H1 (cell line): Measurements from ENCODE around the gene RAPGEF6. TPM values are rescaled to one million over a fixed set of nuclear protein-coding genes. Genes with fewer than 3 reads are reported as not detected.

Experiments used
- CTCF ChIA-PET: fragments of 300-600 bp; sonication (Branson Sonifier 250); formaldehyde crosslinking; loops from one replicate; lab custom pipeline; 2021; ENCODE audit not compliant: partially characterized antibody; lab: Charles Lee
- POLR2A ChIA-PET: fragments of 300-600 bp; sonication (Branson Sonifier 250); formaldehyde crosslinking; loops from one replicate; lab custom pipeline; 2021; ENCODE audit warnings: inconsistent platforms; ENCODE audit not compliant: partially characterized antibody; lab: Charles Lee
- DNase-seq, 2 experiments: peaks; one replicate each; pipeline versions ENCODE4 v3.0.0 to v3.0.0-alpha.2; 2010 to 2022; ENCODE audit warnings: low spot score in 2 of 2, low read depth in 1 of 2, mixed read lengths in 1 of 2
- FAIRE-seq: peaks from 2 replicates; lab custom pipeline; 2011; peaks lifted over from hg19 to GRCh38; lab: Jason Lieb, UNC
- H2AFZ ChIP-seq: 2 replicates; pipeline ENCODE4 v1.8.1; 2012; ENCODE audit warnings: low read length, inconsistent platforms
- H2AK5ac ChIP-seq: 2 replicates; pipeline ENCODE4 v1.6.1; 2013; ENCODE audit warnings: low read depth, low read length
- H2BK120ac ChIP-seq: replicated peaks from 2 replicates; pipeline ENCODE3; 2013; ENCODE audit warnings: low read depth, low read length, inconsistent platforms
- H2BK12ac ChIP-seq: 2 replicates; pipeline ENCODE4 v1.6.1; 2013; ENCODE audit warnings: low read depth, low read length
- H2BK15ac ChIP-seq: 2 replicates; pipeline ENCODE4 v1.6.1; 2013; ENCODE audit warnings: low read length
- H2BK20ac ChIP-seq: 2 replicates; pipeline ENCODE4 v1.6.1; 2013; ENCODE audit warnings: low read length
- H2BK5ac ChIP-seq: 2 replicates; pipeline ENCODE4 v1.6.1; 2013; ENCODE audit warnings: low read depth, low read length
- H3K14ac ChIP-seq: 2 replicates; pipeline ENCODE4 v1.6.1; 2013; ENCODE audit warnings: inconsistent platforms; ENCODE audit not compliant: insufficient read length
- H3K18ac ChIP-seq: 2 replicates; pipeline ENCODE4 v1.6.1; 2013; ENCODE audit warnings: low read length; ENCODE audit errors: extremely low read depth
- H3K23ac ChIP-seq: 2 replicates; pipeline ENCODE4 v1.6.1; 2013; ENCODE audit warnings: inconsistent platforms; ENCODE audit not compliant: insufficient read length
- H3K23me2 ChIP-seq: 2 replicates; pipeline ENCODE4 v1.6.1; 2013; ENCODE audit warnings: low read depth, low read length
- H3K27ac ChIP-seq: 2 replicates; pipeline ENCODE4 v1.6.1; 2011; ENCODE audit warnings: low read depth, low read length, inconsistent platforms
- H3K27me3 ChIP-seq, 4 experiments: replicated peaks in 1 of 4; 1 replicate in 1 of 4; 2 replicates in 3 of 4; pipeline versions ENCODE4 v1.6.1 to v1.8.1; 2011 to 2013; ENCODE audit warnings: low read length in 3 of 4, mild to moderate bottlenecking in 3 of 4, inconsistent platforms in 2 of 4, mixed read lengths in 2 of 4, moderate library complexity in 1 of 4; ENCODE audit not compliant: control insufficient read depth in 3 of 4, insufficient read depth in 3 of 4; ENCODE audit errors: extremely low read depth in 1 of 4
- H3K36me3 ChIP-seq, 4 experiments: 2 replicates each; pipeline versions ENCODE4 v1.6.1 to v1.8.1; 2011 to 2013; ENCODE audit warnings: mild to moderate bottlenecking in 4 of 4, low read length in 3 of 4, moderate library complexity in 2 of 4, control low read depth in 1 of 4, inconsistent platforms in 1 of 4; ENCODE audit not compliant: insufficient read depth in 4 of 4, control insufficient read depth in 2 of 4
- H3K4ac ChIP-seq: replicated peaks from 2 replicates; pipeline ENCODE3; 2013; ENCODE audit warnings: low read length, low read depth, mixed read lengths, inconsistent platforms; ENCODE audit not compliant: insufficient read length
- H3K4me1 ChIP-seq, 4 experiments: replicated peaks in 1 of 4; 1 replicate in 1 of 4; 2 replicates in 3 of 4; pipeline versions ENCODE4 v1.6.1 to v1.8.1; 2011 to 2013; ENCODE audit warnings: low read length in 3 of 4, inconsistent platforms in 2 of 4, mixed read lengths in 1 of 4; ENCODE audit not compliant: insufficient read depth in 4 of 4, control insufficient read depth in 3 of 4
- H3K4me2 ChIP-seq, 2 experiments: 2 replicates each; pipeline versions ENCODE4 v1.6.1 to v1.8.1; 2011 to 2013; ENCODE audit warnings: low read depth in 2 of 2, low read length in 2 of 2, control low read depth in 1 of 2, inconsistent platforms in 1 of 2, mild to moderate bottlenecking in 1 of 2; ENCODE audit not compliant: insufficient read depth in 1 of 2
- H3K4me3 ChIP-seq, 4 experiments: fragments of 200-600, 300-600 bp in 1 of 4; sonication (generic), shearing (Covaris generic), sonication (Bioruptor Twin) in 1 of 4; 2 replicates each; pipeline versions ENCODE4 v1.5.1 to v1.8.1; 2011 to 2016; ENCODE audit warnings: low read length in 4 of 4, low read depth in 3 of 4, control low read depth in 2 of 4, inconsistent platforms in 2 of 4, mild to moderate bottlenecking in 2 of 4, mixed read lengths in 1 of 4, moderate library complexity in 1 of 4; ENCODE audit not compliant: insufficient read depth in 2 of 4; ENCODE audit errors: extremely low read depth in 1 of 4
- H3K56ac ChIP-seq: replicated peaks from 2 replicates; pipeline ENCODE3; 2013; ENCODE audit warnings: low read depth, mild to moderate bottlenecking, mixed read lengths, low read length, inconsistent platforms; ENCODE audit not compliant: insufficient read length
- H3K79me1 ChIP-seq: 2 replicates; pipeline ENCODE4 v1.6.1; 2013; ENCODE audit warnings: low read depth, low read length, control low read depth
- H3K79me2 ChIP-seq, 2 experiments: 2 replicates each; pipeline versions ENCODE4 v1.6.1 to v1.8.1; 2012 to 2013; ENCODE audit warnings: low read length in 2 of 2, mild to moderate bottlenecking in 2 of 2, inconsistent platforms in 1 of 2; ENCODE audit not compliant: insufficient read depth in 2 of 2, control insufficient read depth in 1 of 2
- H3K9ac ChIP-seq, 4 experiments: replicated peaks in 1 of 4; 1 replicate in 1 of 4; 2 replicates in 3 of 4; pipeline versions ENCODE4 v1.6.1 to v1.8.1; 2011 to 2013; ENCODE audit warnings: low read depth in 3 of 4, low read length in 3 of 4, control low read depth in 2 of 4, mild to moderate bottlenecking in 2 of 4, moderate library complexity in 2 of 4, inconsistent platforms in 1 of 4; ENCODE audit errors: extremely low read depth in 1 of 4
- H3K9me3 ChIP-seq, 2 experiments: 2 replicates each; pipeline versions ENCODE4 v1.6.1 to v1.8.1; 2012 to 2013; ENCODE audit warnings: mild to moderate bottlenecking in 2 of 2, moderate library complexity in 2 of 2, control low read depth in 1 of 2, inconsistent platforms in 1 of 2, low read depth in 1 of 2, low read length in 1 of 2, mixed read lengths in 1 of 2; ENCODE audit not compliant: insufficient read depth in 2 of 2
- H4K20me1 ChIP-seq, 2 experiments: replicated peaks in 1 of 2; 2 replicates each; pipeline versions ENCODE3 to v1.8.1; 2011 to 2013; ENCODE audit warnings: inconsistent platforms in 2 of 2, low read length in 2 of 2, mild to moderate bottlenecking in 1 of 2; ENCODE audit not compliant: insufficient read depth in 2 of 2, control insufficient read depth in 1 of 2
- H4K5ac ChIP-seq: 2 replicates; pipeline ENCODE4 v1.6.1; 2013; ENCODE audit warnings: low read length, low read depth, mixed read lengths, inconsistent platforms; ENCODE audit not compliant: insufficient read length
- H4K8ac ChIP-seq: 2 replicates; pipeline ENCODE4 v1.8.0; 2013; ENCODE audit warnings: mild to moderate bottlenecking, moderate library complexity, low read length, inconsistent platforms; ENCODE audit not compliant: insufficient read depth; ENCODE audit errors: extremely low read depth
- H4K91ac ChIP-seq: replicated peaks from 2 replicates; pipeline ENCODE3; 2013; ENCODE audit warnings: low read length, mixed read lengths, inconsistent platforms; ENCODE audit not compliant: insufficient read length
- BRCA1 ChIP-seq: IDR thresholded peaks from 2 replicates; pipeline ENCODE4 v1.6.1; 2012; ENCODE audit warnings: low read depth, low read length, improper control_type of control experiment
- CEBPB ChIP-seq: IDR thresholded peaks from 2 replicates; pipeline ENCODE4 v1.6.1; 2012; ENCODE audit warnings: low read depth, low read length
- CREB1 ChIP-seq: IDR thresholded peaks from 2 replicates; pipeline ENCODE4 v1.6.1; 2012; ENCODE audit warnings: inconsistent platforms
- EP300 ChIP-seq, 2 experiments: IDR thresholded peaks; 1 replicate in 1 of 2; 2 replicates in 1 of 2; pipeline ENCODE4 v1.6.1; 2011 to 2012; ENCODE audit warnings: low read depth in 2 of 2, low read length in 2 of 2, mild to moderate bottlenecking in 2 of 2, borderline replicate concordance in 1 of 2, inconsistent platforms in 1 of 2, moderate library complexity in 1 of 2
- GABPA ChIP-seq: IDR thresholded peaks from 2 replicates; pipeline ENCODE4 v1.6.1; 2011; ENCODE audit warnings: mild to moderate bottlenecking, low read length, moderate library complexity, borderline replicate concordance; ENCODE audit not compliant: insufficient read depth
- POU5F1 ChIP-seq: IDR thresholded peaks from 2 replicates; pipeline ENCODE4 v1.6.1; 2011; ENCODE audit warnings: low read depth, mild to moderate bottlenecking, low read length, moderate library complexity
- RAD21 ChIP-seq, 2 experiments: IDR thresholded peaks in 1 of 2; conservative IDR thresholded peaks in 1 of 2; 2 replicates each; pipeline ENCODE4 v1.6.1; 2011; ENCODE audit warnings: low read depth in 2 of 2, low read length in 2 of 2, improper control_type of control experiment in 1 of 2, inconsistent platforms in 1 of 2, mild to moderate bottlenecking in 1 of 2, moderate library complexity in 1 of 2
- RXRA ChIP-seq: IDR thresholded peaks from 2 replicates; pipeline ENCODE4 v1.6.1; 2011; ENCODE audit warnings: low read depth, mild to moderate bottlenecking, low read length, moderate library complexity; ENCODE audit not compliant: insufficient read depth
- SAP30 ChIP-seq: fragments of 300-600 bp; sonication (generic); IDR thresholded peaks from 2 replicates; pipeline ENCODE4 v1.7.1; 2012; ENCODE audit warnings: low read length, moderate library complexity, mild to moderate bottlenecking, inconsistent platforms; ENCODE audit not compliant: insufficient read depth, insufficient replicate concordance
- SIN3A ChIP-seq, 2 experiments: IDR thresholded peaks in 1 of 2; conservative IDR thresholded peaks in 1 of 2; 2 replicates each; pipeline ENCODE4 v1.6.1; 2011 to 2012; ENCODE audit warnings: low read length in 2 of 2, improper control_type of control experiment in 1 of 2, low read depth in 1 of 2, mild to moderate bottlenecking in 1 of 2
- SP4 ChIP-seq: IDR thresholded peaks from 2 replicates; pipeline ENCODE4 v1.6.1; 2012; ENCODE audit warnings: low read length, inconsistent platforms
- SUZ12 ChIP-seq: fragments of 200-600 bp; sonication (generic); IDR thresholded peaks from 2 replicates; pipeline ENCODE4 v1.6.1; 2012; ENCODE audit warnings: mild to moderate bottlenecking, inconsistent platforms, low read length, moderate library complexity, mixed read lengths
- TAF1 ChIP-seq: IDR thresholded peaks from 2 replicates; pipeline ENCODE4 v1.6.1; 2011; ENCODE audit warnings: mild to moderate bottlenecking, low read depth, low read length
- YY1 ChIP-seq: IDR thresholded peaks from 2 replicates; pipeline ENCODE4 v1.6.1; 2011; ENCODE audit warnings: low read depth, mild to moderate bottlenecking, low read length
- polyA plus RNA-seq, 7 experiments: library from polyadenylated mRNA; depleted of rRNA in 3 of 7; stranded (reverse) in 5 of 7; unstranded in 2 of 7; fragments of >200 nt in 5 of 7; fragments of 200-250 nt in 2 of 7; gene quantifications; 1 replicate in 5 of 7; 2 replicates in 1 of 7; 4 replicates in 1 of 7; pipeline versions ENCODE4 v1.2.1 to v1.2.3, GENCODE V29; 2011 to 2013; ENCODE audit warnings: missing spikeins in 2 of 7, mixed read lengths in 2 of 7
- total RNA-seq: library from RNA; stranded (reverse); fragmentation: NEBNext Ultra II Directional; extraction: Animal tissue kit (Norgen Biotek cat#: 25700); gene quantifications from 2 replicates; pipeline ENCODE4 v1.2.1, GENCODE V29; 2021
- TF ChIP-seq, protein P1 (sequence below): IDR thresholded peaks from 2 replicates; pipeline ENCODE4 v1.6.1; 2011; ENCODE audit warnings: low read depth, mild to moderate bottlenecking, low read length; ENCODE audit not compliant: insufficient read depth

RAPGEF6 gene
- total and polyA plus RNA-seq, 2 of the 8 experiments (the other 6 are each of a cell fraction or from before 2014, with no cell fraction given): 4.8 to 20.0 TPM

DNA sequence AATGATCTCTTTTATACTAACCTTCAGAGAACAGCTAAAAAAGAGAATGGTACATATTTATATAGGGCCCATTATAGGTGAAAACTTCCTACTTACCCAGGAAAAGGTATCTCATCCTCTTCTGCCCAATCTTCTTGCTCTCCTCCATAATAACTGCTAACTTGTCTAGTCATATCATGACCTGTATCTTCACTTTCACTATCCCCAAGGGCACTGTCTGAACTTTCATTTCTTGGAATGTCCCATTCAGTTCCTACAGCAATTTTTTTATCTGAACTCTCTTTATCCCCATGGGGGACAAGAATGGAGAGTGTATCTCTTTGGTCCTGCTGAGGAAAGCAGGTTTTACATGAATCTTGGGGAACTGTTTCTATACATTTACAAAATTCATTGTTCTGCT lies 36.4 kb upstream of the RAPGEF6 start:
- Histone ChIP-seq H3K9ac (no peak overlapping the region), H2AFZ (no peak overlapping the region), H4K91ac (no peak overlapping the region), H3K23me2 (no peaks in the 10 kb centered on the region), H3K79me1 (no peaks in the 10 kb centered on the region), H3K56ac (no peak overlapping the region), H3K9me3 (no peaks in the 10 kb centered on the region), H3K4me1 (no peaks in the 10 kb centered on the region), H3K14ac (no peak overlapping the region), H3K36me3 (peaks cover 0 to 4% (median under 1%) of the 10 kb centered on the region in 4 experiments; a peak in 5 of 8 replicates), H2BK5ac (no peak overlapping the region), H3K27me3 (no peaks in the 10 kb centered on the region), H2BK15ac (no peak overlapping the region), H3K79me2 (no peaks in the 10 kb centered on the region), H3K4me3 (no peak overlapping the region), H3K23ac (no peak overlapping the region), H4K20me1 (no peaks in the 10 kb centered on the region), H3K4ac (no peak overlapping the region), H3K18ac (no peak overlapping the region), H4K5ac (no peak overlapping the region), H3K27ac (no peak overlapping the region), H3K4me2 (no peak overlapping the region), H2BK120ac (no peak overlapping the region), H2BK20ac (no peak overlapping the region), H2AK5ac (no peak overlapping the region), H4K8ac (no peak overlapping the region), H2BK12ac (no peak overlapping the region)
- CTCF ChIA-PET: interaction anchor here (1.7 kb wide), 2 partner anchors 9 to 82 kb away, joined by 4 to 5 read pairs; no protein-coding TSS in a partner anchor
- POLR2A ChIA-PET: interaction anchor here (1.1 kb wide), 1 partner anchor 9 kb away, joined by 3 read pairs; no protein-coding TSS in a partner anchor
- no peak for FAIRE-seq
- no peak for DNase-seq
- TF ChIP-seq BRCA1 (no peak), TAF1 (no peak), SIN3A (conservative IDR thresholded peaks at IDR 0.05 in 1 of 2, IDR thresholded peaks at IDR 0.05 in 1 of 2; ENCODE audit: low read depth in 1 of 2, low read length in 2 of 2) (no peak), SUZ12 (no peak), SAP30 (no peak), CEBPB (no peak), RAD21 (IDR thresholded peaks at IDR 0.05 in 1 of 2, conservative IDR thresholded peaks at IDR 0.05 in 1 of 2; ENCODE audit: low read depth in 2 of 2, low read length in 2 of 2) (no peak), YY1 (no peak), SP4 (no peak), RXRA (no peak), GABPA (no peak), POU5F1 (no peak), CREB1 (no peak), EP300 (IDR thresholded peaks at IDR 0.05; ENCODE audit: borderline replicate concordance in 1 of 2, low read depth in 2 of 2, low read length in 2 of 2) (no peak)
- TF ChIP-seq, protein P1, sequence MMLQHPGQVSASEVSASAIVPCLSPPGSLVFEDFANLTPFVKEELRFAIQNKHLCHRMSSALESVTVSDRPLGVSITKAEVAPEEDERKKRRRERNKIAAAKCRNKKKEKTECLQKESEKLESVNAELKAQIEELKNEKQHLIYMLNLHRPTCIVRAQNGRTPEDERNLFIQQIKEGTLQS: no peak
